ENCODE measurements around the gene PIR.

Gene PIR

GRCh38 chrX:15469613-15470012, 23.5 kb downstream of the PIR start:
- Mint-ChIP-seq H3K4me3 (no peak overlapping the region), H3K9me3 (no peaks in the 10 kb centered on the region), H3K4me1 (peaks cover 3 to 21% of the 10 kb centered on the region in 2 donors), H3K36me3 (peaks cover 0 to 6% of the 10 kb centered on the region in 2 donors), H3K27me3 (peaks cover 0 to 25% of the 10 kb centered on the region in 2 donors), H3K27ac (no peak overlapping the region)
- ATAC-seq (replicated peaks) (no peak), DNase-seq (no peak)

- no peak for DNase-seq
- no peaks in the 10 kb centered on the region for H3K9me3 Mint-ChIP-seq
- H3K4me3 Mint-ChIP-seq = no peak overlapping the region
- peak overlapping the region; percentile 84 for H3K27ac Mint-ChIP-seq
- peaks cover 3 to 21% of the 10 kb centered on the region in 2 donors for H3K4me1 Mint-ChIP-seq
- ATAC-seq (replicated peaks) = no peak
- H3K36me3 Mint-ChIP-seq = peaks cover 0 to 3% of the 10 kb centered on the region in 2 donors
- peaks cover 0 to 24% of the 10 kb centered on the region in 2 donors for H3K27me3 Mint-ChIP-seq
Measured at GRCh38 chrX:15468036-15468435, 25.1 kb downstream of the PIR start.

GRCh38 chrX:15465896-15466651, 27.1 kb downstream of the PIR start:
- ATAC-seq (replicated peaks) (peak; percentile 14 to 25), DNase-seq (no peak)
- Mint-ChIP-seq H3K4me3 (no peak overlapping the region), H3K4me1 (peaks cover 3 to 15% of the 10 kb centered on the region in 2 donors), H3K27ac (no peak overlapping the region), H3K9me3 (no peaks in the 10 kb centered on the region), H3K36me3 (peaks cover 0 to 3% of the 10 kb centered on the region in 2 donors), H3K27me3 (peaks cover 0 to 14% of the 10 kb centered on the region in 2 donors)

GRCh38 chrX:15465347-15465746, 27.8 kb downstream of the PIR start:
- DNase-seq (peak; percentile 14), ATAC-seq (replicated peaks) (peak; percentile 78 to 82)
- Mint-ChIP-seq H3K27me3 (peaks cover 0 to 16% of the 10 kb centered on the region in 2 donors), H3K27ac (no peak overlapping the region), H3K9me3 (no peaks in the 10 kb centered on the region), H3K4me3 (peak overlapping the region in 1 of 2 donors; percentile 21), H3K36me3 (peaks cover 0 to 5% of the 10 kb centered on the region in 2 donors), H3K4me1 (peaks cover 3 to 14% of the 10 kb centered on the region in 2 donors)

GRCh38 chrX:15464704-15465103, 28.4 kb downstream of the PIR start:
- peaks cover 0 to 21% of the 10 kb centered on the region in 2 donors for H3K27me3 Mint-ChIP-seq

GRCh38 chrX:15451913-15452312, 41.2 kb downstream of the PIR start:
- ATAC-seq (replicated peaks) = no peak
- no peak overlapping the region for H3K27ac Mint-ChIP-seq

More at GRCh38 chrX:15464704-15465103, 28.4 kb downstream of the PIR start:
- Mint-ChIP-seq H3K4me1 (peaks cover 3 to 14% of the 10 kb centered on the region in 2 donors), H3K4me3 (no peak overlapping the region), H3K27ac (no peak overlapping the region), H3K9me3 (no peaks in the 10 kb centered on the region), H3K36me3 (peaks cover 0 to 5% of the 10 kb centered on the region in 2 donors)
- ATAC-seq (replicated peaks) (no peak), DNase-seq (no peak)

GRCh38 chrX:15448010-15448639, 45.0 kb downstream of the PIR start:
- Mint-ChIP-seq H3K9me3 (no peaks in the 10 kb centered on the region), H3K4me1 (no peaks in the 10 kb centered on the region), H3K27ac (no peak overlapping the region), H3K4me3 (no peak overlapping the region), H3K27me3 (peaks cover 0 to 27% of the 10 kb centered on the region in 2 donors), H3K36me3 (peaks cover 0 to 8% of the 10 kb centered on the region in 2 donors)
- DNase-seq (no peak), ATAC-seq (replicated peaks) (no peak)

More at GRCh38 chrX:15451913-15452312, 41.2 kb downstream of the PIR start:
- DNase-seq = no peak
- Mint-ChIP-seq H3K9me3 (no peaks in the 10 kb centered on the region), H3K36me3 (peaks cover 0 to 1% of the 10 kb centered on the region in 2 donors), H3K4me1 (no peaks in the 10 kb centered on the region), H3K4me3 (no peak overlapping the region), H3K27me3 (peaks cover 0 to 35% of the 10 kb centered on the region in 2 donors)

- ATAC-seq (replicated peaks) (no peak), DNase-seq (no peak)
- Mint-ChIP-seq H3K4me3 (no peak overlapping the region), H3K27me3 (peaks cover 0 to 29% of the 10 kb centered on the region in 2 donors), H3K9me3 (no peaks in the 10 kb centered on the region), H3K36me3 (peaks cover 0 to 3% of the 10 kb centered on the region in 2 donors), H3K4me1 (no peaks in the 10 kb centered on the region), H3K27ac (no peak overlapping the region)
Measured at GRCh38 chrX:15441464-15441863, 51.7 kb downstream of the PIR start.

- Mint-ChIP-seq H3K4me1 (no peaks in the 10 kb centered on the region), H3K9me3 (peaks cover 0 to 6% of the 10 kb centered on the region in 2 donors), H3K27me3 (peaks cover 6 to 32% of the 10 kb centered on the region in 2 donors), H3K27ac (no peak overlapping the region), H3K36me3 (no peaks in the 10 kb centered on the region), H3K4me3 (no peak overlapping the region)
- ATAC-seq (replicated peaks) (peak; percentile 67 to 83), DNase-seq (no peak)
Measured at GRCh38 chrX:15438332-15438731, 54.8 kb downstream of the PIR start.

GRCh38 chrX:15437724-15438123, 55.4 kb downstream of the PIR start:
- H3K27me3 Mint-ChIP-seq = peaks cover 12 to 39% of the 10 kb centered on the region in 2 donors
- no peak overlapping the region for H3K27ac Mint-ChIP-seq
- H3K36me3 Mint-ChIP-seq = no peaks in the 10 kb centered on the region
- H3K4me1 Mint-ChIP-seq = no peaks in the 10 kb centered on the region
- DNase-seq = no peak
- H3K9me3 Mint-ChIP-seq = peaks cover 1 to 9% of the 10 kb centered on the region in 2 donors
- no peak overlapping the region for H3K4me3 Mint-ChIP-seq
- no peak for ATAC-seq (replicated peaks)

- Mint-ChIP-seq H3K27me3 (peaks cover 25 to 41% of the 10 kb centered on the region in 2 donors), H3K4me3 (no peak overlapping the region), H3K4me1 (no peaks in the 10 kb centered on the region), H3K36me3 (no peaks in the 10 kb centered on the region), H3K9me3 (peaks cover 1 to 9% of the 10 kb centered on the region in 2 donors), H3K27ac (no peak overlapping the region)
- no peak for ATAC-seq (replicated peaks)
- DNase-seq = no peak
Measured at GRCh38 chrX:15435836-15436619, 57.1 kb downstream of the PIR start.

GRCh38 chrX:15434205-15434604, 58.9 kb downstream of the PIR start:
- ATAC-seq (replicated peaks) (no peak), DNase-seq (no peak)
- H3K27me3 Mint-ChIP-seq = peaks cover 31 to 41% of the 10 kb centered on the region in 2 donors
- H3K27ac Mint-ChIP-seq = no peak overlapping the region
- H3K4me3 Mint-ChIP-seq = no peak overlapping the region
- peaks cover 1 to 9% of the 10 kb centered on the region in 2 donors for H3K9me3 Mint-ChIP-seq
- no peaks in the 10 kb centered on the region for H3K36me3 Mint-ChIP-seq
- H3K4me1 Mint-ChIP-seq = no peaks in the 10 kb centered on the region

GRCh38 chrX:15430584-15430983, 62.5 kb downstream of the PIR start:
- H3K9me3 Mint-ChIP-seq = peaks cover 1 to 9% of the 10 kb centered on the region in 2 donors
- H3K36me3 Mint-ChIP-seq = no peaks in the 10 kb centered on the region
- H3K4me1 Mint-ChIP-seq = no peaks in the 10 kb centered on the region
- ATAC-seq (replicated peaks) (no peak), DNase-seq (no peak)
- H3K4me3 Mint-ChIP-seq = no peak overlapping the region
- no peak overlapping the region for H3K27ac Mint-ChIP-seq
- peaks cover 31 to 32% of the 10 kb centered on the region in 2 donors for H3K27me3 Mint-ChIP-seq

- ATAC-seq (replicated peaks) (no peak), DNase-seq (no peak)
- H3K27ac Mint-ChIP-seq = no peak overlapping the region
- H3K4me3 Mint-ChIP-seq = no peak overlapping the region
- peaks cover 1 to 9% of the 10 kb centered on the region in 2 donors for H3K9me3 Mint-ChIP-seq
- H3K36me3 Mint-ChIP-seq = no peaks in the 10 kb centered on the region
- no peaks in the 10 kb centered on the region for H3K4me1 Mint-ChIP-seq
- peaks cover 31 to 32% of the 10 kb centered on the region in 2 donors for H3K27me3 Mint-ChIP-seq
Measured at GRCh38 chrX:15430076-15430475, 63.1 kb downstream of the PIR start.
